Measurements from ENCODE around the gene PCLO. TPM values are rescaled to one million over a fixed set of nuclear protein-coding genes. Genes with fewer than 3 reads are reported as not detected.

Gene PCLO
- total and polyA plus RNA-seq, 12 donors: 0.06 to 10.8 (median 2.3) TPM

DNA sequence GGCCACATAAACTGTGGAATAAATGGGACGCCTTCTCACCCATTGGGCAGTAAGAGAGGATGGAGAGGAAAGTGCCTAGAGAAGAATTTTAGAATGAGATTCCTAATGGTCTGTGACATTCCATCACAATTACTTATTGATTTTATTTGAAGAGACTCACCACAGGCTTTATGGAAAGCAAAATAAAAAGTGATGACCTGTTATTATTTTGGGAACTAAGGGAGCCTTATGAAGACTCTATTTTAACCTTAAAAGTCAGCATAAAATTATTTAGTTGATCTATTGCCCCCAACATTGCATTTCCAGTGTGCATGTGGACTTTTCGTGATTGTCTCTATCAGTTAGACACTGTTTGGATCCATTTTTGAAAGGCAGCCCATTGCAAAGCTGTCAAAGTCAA, 107.5 kb downstream of the PCLO start:
- no peak for ATAC-seq
- Histone ChIP-seq H3K4me1 (no peaks in the 10 kb centered on the region), H3K4me3 (no peak overlapping the region), H3K9me3 (no peaks in the 10 kb centered on the region), H3K36me3 (no peaks in the 10 kb centered on the region), H3K27me3 (no peaks in the 10 kb centered on the region), H3K27ac (no peak overlapping the region)
- DNase-seq: no peak
- intact Hi-C loops (cut with DNase I): no loop called here
- TF ChIP-seq, protein P1, sequence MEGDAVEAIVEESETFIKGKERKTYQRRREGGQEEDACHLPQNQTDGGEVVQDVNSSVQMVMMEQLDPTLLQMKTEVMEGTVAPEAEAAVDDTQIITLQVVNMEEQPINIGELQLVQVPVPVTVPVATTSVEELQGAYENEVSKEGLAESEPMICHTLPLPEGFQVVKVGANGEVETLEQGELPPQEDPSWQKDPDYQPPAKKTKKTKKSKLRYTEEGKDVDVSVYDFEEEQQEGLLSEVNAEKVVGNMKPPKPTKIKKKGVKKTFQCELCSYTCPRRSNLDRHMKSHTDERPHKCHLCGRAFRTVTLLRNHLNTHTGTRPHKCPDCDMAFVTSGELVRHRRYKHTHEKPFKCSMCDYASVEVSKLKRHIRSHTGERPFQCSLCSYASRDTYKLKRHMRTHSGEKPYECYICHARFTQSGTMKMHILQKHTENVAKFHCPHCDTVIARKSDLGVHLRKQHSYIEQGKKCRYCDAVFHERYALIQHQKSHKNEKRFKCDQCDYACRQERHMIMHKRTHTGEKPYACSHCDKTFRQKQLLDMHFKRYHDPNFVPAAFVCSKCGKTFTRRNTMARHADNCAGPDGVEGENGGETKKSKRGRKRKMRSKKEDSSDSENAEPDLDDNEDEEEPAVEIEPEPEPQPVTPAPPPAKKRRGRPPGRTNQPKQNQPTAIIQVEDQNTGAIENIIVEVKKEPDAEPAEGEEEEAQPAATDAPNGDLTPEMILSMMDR (IDR thresholded peaks at IDR 0.05): no peak
- 85 to 86% methylated on average over 2 of the region's 2 CpGs for WGBS, 2 donors

DNA sequence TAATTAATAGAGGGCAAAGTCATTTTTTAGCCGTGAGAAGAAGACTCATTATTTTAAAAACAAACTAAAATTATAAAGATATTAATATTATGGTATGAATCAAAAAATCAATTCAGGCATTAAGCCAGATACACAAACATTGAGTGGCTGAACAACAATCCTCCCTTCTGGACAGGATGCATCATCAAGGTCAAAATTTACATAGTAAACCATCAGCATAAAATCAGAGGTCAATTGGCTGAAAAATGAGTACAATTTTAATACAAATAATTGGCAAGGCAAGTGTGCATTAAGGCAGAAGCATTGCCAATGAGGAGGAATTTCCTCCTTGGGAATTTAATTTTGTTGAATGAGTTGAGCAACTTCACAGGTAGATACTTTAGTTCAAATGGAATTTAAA, 108.2 kb downstream of the PCLO start:
- whole genome bisulfite sequencing, 2 donors: 89% methylated on average over 1 of the region's 1 CpG
- DNase-seq (no peak), ATAC-seq (no peak)
- Histone ChIP-seq H3K36me3 (no peaks in the 10 kb centered on the region), H3K4me3 (no peak overlapping the region), H3K27me3 (no peaks in the 10 kb centered on the region), H3K9me3 (no peaks in the 10 kb centered on the region), H3K4me1 (no peaks in the 10 kb centered on the region), H3K27ac (no peak overlapping the region)
- TF ChIP-seq, protein P1 (IDR thresholded peaks at IDR 0.05): no peak
- intact Hi-C loops (cut with DNase I): no loop called here

DNA sequence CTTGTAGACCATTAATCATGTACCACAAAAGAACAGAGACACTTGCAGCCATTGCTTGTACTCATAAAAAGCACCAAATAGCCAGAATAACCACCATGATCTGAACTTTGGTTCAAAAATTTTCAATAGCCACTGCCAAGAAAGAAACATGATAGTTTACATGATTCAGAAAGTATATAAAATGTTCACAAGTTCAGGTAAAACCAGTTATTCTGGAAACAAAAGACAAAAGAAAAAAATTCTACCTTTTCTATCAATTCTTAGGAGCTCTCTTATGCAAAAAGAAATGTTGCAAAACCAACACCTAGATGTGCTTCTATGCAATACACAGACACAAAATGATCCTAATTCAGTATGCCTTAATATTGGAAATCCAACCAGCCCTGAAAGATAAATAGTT, 108.7 kb downstream of the PCLO start:
- DNase-seq (no peak), ATAC-seq (no peak)
- intact Hi-C loops (cut with DNase I): no loop called here
- Histone ChIP-seq H3K27me3 (no peaks in the 10 kb centered on the region), H3K4me3 (no peak overlapping the region), H3K36me3 (no peaks in the 10 kb centered on the region), H3K9me3 (no peaks in the 10 kb centered on the region), H3K27ac (no peak overlapping the region), H3K4me1 (no peaks in the 10 kb centered on the region)
- TF ChIP-seq, protein P1 (IDR thresholded peaks at IDR 0.05): no peak

- Histone ChIP-seq H3K4me3 (no peak overlapping the region), H3K27me3 (no peaks in the 10 kb centered on the region), H3K9me3 (peaks cover 0 to 3% (median 0%) of the 10 kb centered on the region in 11 donors), H3K27ac (no peak overlapping the region), H3K4me1 (no peaks in the 10 kb centered on the region), H3K36me3 (no peaks in the 10 kb centered on the region)
- no peak for ATAC-seq
- DNase-seq: no peak
- TF ChIP-seq, protein P1 (IDR thresholded peaks at IDR 0.05): no peak
- WGBS, 2 donors: 71 to 73% methylated on average over 3 of the region's 3 CpGs
- intact Hi-C loops (cut with DNase I): no loop called here
These were observed 122.2 kb downstream of the PCLO start for GRCh38 chr7:83040484-83040883.

GRCh38 chr7:83038787-83039186, 123.9 kb downstream of the PCLO start:
- intact Hi-C loops (cut with DNase I): no loop called here
- Histone ChIP-seq H3K27me3 (no peaks in the 10 kb centered on the region), H3K4me3 (no peak overlapping the region), H3K4me1 (no peaks in the 10 kb centered on the region), H3K36me3 (no peaks in the 10 kb centered on the region), H3K27ac (no peak overlapping the region), H3K9me3 (peaks cover 0 to under 1% (median 0%) of the 10 kb centered on the region in 11 donors)
- DNase-seq: no peak
- WGBS, 2 donors: 80 to 88% methylated on average over 1 of the region's 1 CpG
- TF ChIP-seq, protein P1 (IDR thresholded peaks at IDR 0.05): no peak
- no peak for ATAC-seq

Measured in heart right ventricle (tissue), 16 donors.